NCI-H2196 treated with DMSO at 0.1 percent for 48 hours (cell line): ENCODE measurements around the gene EMC1.
"Not testable (repeated sequence)": the region's sequence is repeated elsewhere in the genome, so short reads cannot be mapped to it uniquely, and the experiment has no call there.

ENCODE experiments used
- DNase-seq: peaks from one replicate; lab custom pipeline; 2025; ENCODE audit not compliant: unreplicated experiment; lab: John Stamatoyannopoulos, UW

The EMC1 gene

GRCh38 chr1:19191811-19192210 lies 59.5 kb downstream of the EMC1 start:
- no peak for DNase-seq

GRCh38 chr1:19190468-19190867 lies 60.9 kb downstream of the EMC1 start:
- DNase-seq = no peak

GRCh38 chr1:19189270-19189669 lies 62.1 kb downstream of the EMC1 start:
- DNase-seq = no peak

- no peak for DNase-seq
Observed at GRCh38 chr1:19187852-19188251, 63.5 kb downstream of the EMC1 start.

GRCh38 chr1:19186001-19186400 lies 65.3 kb downstream of the EMC1 start:
- DNase-seq = no peak

- no peak for DNase-seq
Observed at GRCh38 chr1:19182223-19182622, 69.1 kb downstream of the EMC1 start.

GRCh38 chr1:19180265-19180657 lies 71.1 kb downstream of the EMC1 start:
- not testable (repeated sequence) for DNase-seq

GRCh38 chr1:19179597-19180264 lies 71.6 kb downstream of the EMC1 start:
- peak; percentile 12 for DNase-seq

- DNase-seq = no peak
Observed at GRCh38 chr1:19178734-19179398, 72.5 kb downstream of the EMC1 start.

- DNase-seq = no peak
Observed at GRCh38 chr1:19177811-19178210, 73.5 kb downstream of the EMC1 start.

- DNase-seq = no peak
Observed at GRCh38 chr1:19169642-19170041, 81.7 kb downstream of the EMC1 start.

- no peak for DNase-seq
Observed at GRCh38 chr1:19167140-19167539, 84.2 kb downstream of the EMC1 start.

GRCh38 chr1:19166066-19166465 lies 85.3 kb downstream of the EMC1 start:
- no peak for DNase-seq
